IMR-90 (cell line): ENCODE results near the gene KCNF1. TPM values are rescaled to one million over a fixed set of nuclear protein-coding genes. Genes with fewer than 3 reads are reported as not detected.

Experiments used
- ATAC-seq: fragments of 200-7000 bp; cut with Tn5 transposase; 2 replicates; pipeline ENCODE4 v1.9.1; 2020; ENCODE audit warnings: low read depth, mild to moderate bottlenecking, moderate library complexity
- BruUV-seq: library from RNA; stranded (reverse); fragments of 400-500 nt; replicated peaks from 2 replicates; lab custom pipeline; 2021; lab: Mats Ljungman, UMichigan
- CTCF ChIA-PET: fragments of 300-600 bp; formaldehyde crosslinking; extraction: SDS; loops from one replicate; lab custom pipeline; 2021; ENCODE audit warnings: antibody characterized with exemption; lab: Yijun Ruan, JAX
- POLR2A ChIA-PET: fragments of 300-600 bp; sonication (Branson Sonifier 250); formaldehyde crosslinking; loops from one replicate; lab custom pipeline; 2022; ENCODE audit warnings: antibody characterized with exemption; ENCODE audit not compliant: unreplicated experiment; lab: Charles Lee
- DNase-seq: peaks from one replicate; pipeline ENCODE4 v3.0.0; 2013
- H2AFZ ChIP-seq: replicated peaks from 2 replicates; pipeline ENCODE3; 2013; ENCODE audit warnings: low read length, mild to moderate bottlenecking; ENCODE audit not compliant: poor library complexity
- H2AK5ac ChIP-seq: 2 replicates; pipeline ENCODE4 v1.6.1; 2013; ENCODE audit warnings: low read depth, low read length, inconsistent platforms
- H2AK9ac ChIP-seq: replicated peaks from 2 replicates; pipeline ENCODE3; 2013; ENCODE audit warnings: mild to moderate bottlenecking, low read depth, low read length, moderate library complexity; ENCODE audit not compliant: poor library complexity
- H2BK120ac ChIP-seq: 2 replicates; pipeline ENCODE4 v1.6.1; 2013; ENCODE audit warnings: low read depth, low read length, inconsistent platforms
- H2BK15ac ChIP-seq: 3 replicates; pipeline ENCODE4 v1.6.1; 2013; ENCODE audit warnings: low read depth, low read length, inconsistent platforms
- H2BK20ac ChIP-seq: 2 replicates; pipeline ENCODE4 v1.6.1; 2013; ENCODE audit warnings: low read depth, mild to moderate bottlenecking, inconsistent platforms, low read length, moderate library complexity
- H2BK5ac ChIP-seq: 2 replicates; pipeline ENCODE4 v1.6.1; 2013; ENCODE audit warnings: mild to moderate bottlenecking, low read depth, low read length, inconsistent platforms; ENCODE audit not compliant: poor library complexity, severe bottlenecking
- H3K14ac ChIP-seq: replicated peaks from 2 replicates; pipeline ENCODE4 v1.6.1; 2013; ENCODE audit warnings: low read depth, low read length, inconsistent platforms
- H3K18ac ChIP-seq: 2 replicates; pipeline ENCODE4 v1.6.1; 2013; ENCODE audit warnings: low read depth, low read length, control low read depth
- H3K23ac ChIP-seq: 2 replicates; pipeline ENCODE4 v1.6.1; 2013; ENCODE audit warnings: low read depth, low read length, inconsistent platforms
- H3K27ac ChIP-seq: 2 replicates; pipeline ENCODE4 v1.5.1; 2013; ENCODE audit warnings: mild to moderate bottlenecking, control low read depth, low read length; ENCODE audit not compliant: insufficient read depth
- H3K27me3 ChIP-seq: 2 replicates; pipeline ENCODE4 v1.6.1; 2013; ENCODE audit warnings: low read length; ENCODE audit not compliant: control insufficient read depth, insufficient read depth
- H3K36me3 ChIP-seq: 2 replicates; pipeline ENCODE4 v1.6.1; 2013; ENCODE audit warnings: low read length, mixed read lengths; ENCODE audit not compliant: control insufficient read depth, insufficient read depth
- H3K4ac ChIP-seq: 2 replicates; pipeline ENCODE4 v1.6.1; 2013; ENCODE audit warnings: low read depth, low read length, inconsistent platforms
- H3K4me1 ChIP-seq: 2 replicates; pipeline ENCODE4 v1.6.1; 2013; ENCODE audit warnings: low read length, mixed read lengths; ENCODE audit not compliant: control insufficient read depth, insufficient read depth
- H3K4me2 ChIP-seq: 2 replicates; pipeline ENCODE4 v1.6.1; 2013; ENCODE audit warnings: low read depth, mild to moderate bottlenecking, control low read depth, low read length, moderate library complexity
- H3K4me3 ChIP-seq: 2 replicates; pipeline ENCODE4 v1.5.1; 2013; ENCODE audit warnings: low read depth, mild to moderate bottlenecking, control low read depth, low read length, moderate library complexity; ENCODE audit not compliant: insufficient read depth
- H3K56ac ChIP-seq: 2 replicates; pipeline ENCODE4 v1.6.1; 2013; ENCODE audit warnings: low read length, inconsistent platforms; ENCODE audit not compliant: insufficient read depth; ENCODE audit errors: extremely low read depth
- H3K79me1 ChIP-seq, 2 experiments: 2 replicates each; pipeline ENCODE4 v1.6.1; 2013; ENCODE audit warnings: low read length in 2 of 2, inconsistent platforms in 1 of 2, low read depth in 1 of 2
- H3K9ac ChIP-seq: 2 replicates; pipeline ENCODE4 v1.6.1; 2013; ENCODE audit warnings: low read depth, low read length, control low read depth
- H3K9me1 ChIP-seq: 2 replicates; pipeline ENCODE4 v1.6.1; 2013; ENCODE audit warnings: low read length, inconsistent platforms; ENCODE audit not compliant: insufficient read depth
- H3K9me3 ChIP-seq: 2 replicates; pipeline ENCODE4 v1.6.1; 2013; ENCODE audit warnings: low read length; ENCODE audit not compliant: control insufficient read depth, insufficient read depth
- H4K20me1 ChIP-seq: 2 replicates; pipeline ENCODE4 v1.6.1; 2013; ENCODE audit warnings: low read length, inconsistent platforms; ENCODE audit not compliant: insufficient read depth
- H4K5ac ChIP-seq: 2 replicates; pipeline ENCODE4 v1.6.1; 2013; ENCODE audit warnings: mild to moderate bottlenecking, low read depth, low read length, control low read depth
- H4K8ac ChIP-seq, 2 experiments: 2 replicates each; pipeline ENCODE4 v1.6.1; 2013; ENCODE audit warnings: low read depth in 2 of 2, low read length in 2 of 2, control low read depth in 1 of 2, inconsistent platforms in 1 of 2
- H4K91ac ChIP-seq: 2 replicates; pipeline ENCODE4 v1.6.1; 2013; ENCODE audit warnings: low read depth, low read length, inconsistent platforms; ENCODE audit not compliant: insufficient read depth
- BHLHE40 ChIP-seq: fragments of 150-350 bp; IDR thresholded peaks from 2 replicates; pipeline ENCODE4 v1.6.1; 2016; ENCODE audit warnings: mild to moderate bottlenecking, low read depth, low read length
- CEBPB ChIP-seq: IDR thresholded peaks from 2 replicates; pipeline ENCODE4 v1.6.1; 2012; ENCODE audit warnings: low read depth, low read length, improper control_type of control experiment
- CHD1 ChIP-seq: IDR thresholded peaks from 2 replicates; pipeline ENCODE4 v1.6.1; 2012; ENCODE audit warnings: low read depth, low read length, improper control_type of control experiment
- FOS ChIP-seq: fragments of 150-350 bp; IDR thresholded peaks from 2 replicates; pipeline ENCODE4 v1.6.1; 2016; ENCODE audit warnings: low read depth, low read length
- MAFK ChIP-seq: IDR thresholded peaks from 2 replicates; pipeline ENCODE4 v1.6.1; 2012; ENCODE audit warnings: low read depth, low read length, improper control_type of control experiment
- MAZ ChIP-seq: IDR thresholded peaks from 2 replicates; pipeline ENCODE4 v1.6.1; 2012; ENCODE audit warnings: low read depth, mild to moderate bottlenecking, low read length, improper control_type of control experiment, moderate library complexity, borderline replicate concordance
- MXI1 ChIP-seq: IDR thresholded peaks from 2 replicates; pipeline ENCODE4 v1.6.1; 2012; ENCODE audit warnings: low read depth, mild to moderate bottlenecking, low read length, moderate library complexity, borderline replicate concordance
- NFE2L2 ChIP-seq: fragments of 150-350 bp; IDR thresholded peaks from 2 replicates; pipeline ENCODE4 v1.6.1; 2016; ENCODE audit warnings: low read depth, mild to moderate bottlenecking, low read length
- POLR2A ChIP-seq: IDR thresholded peaks from 2 replicates; pipeline ENCODE4 v1.6.1; 2012; ENCODE audit warnings: mild to moderate bottlenecking, low read depth, low read length
- RCOR1 ChIP-seq: IDR thresholded peaks from 2 replicates; pipeline ENCODE4 v1.6.1; 2012; ENCODE audit warnings: mild to moderate bottlenecking, low read length, improper control_type of control experiment; ENCODE audit not compliant: insufficient replicate concordance
- RFX5 ChIP-seq: IDR thresholded peaks from 2 replicates; pipeline ENCODE4 v1.8.0; 2012; ENCODE audit warnings: low read depth, mild to moderate bottlenecking, low read length, moderate library complexity
- SMC3 ChIP-seq: fragments of 150-350 bp; IDR thresholded peaks from 2 replicates; pipeline ENCODE4 v1.6.1; 2016; ENCODE audit warnings: low read depth, mild to moderate bottlenecking, antibody characterized with exemption, low read length, moderate library complexity
- WGBS, 2 experiments: methylation state at CpG; one replicate each; pipeline versions ENCODE4 v1.1.5 to v1.1.7; 2013; ENCODE audit warnings: missing lambda C conversion rate in 2 of 2; ENCODE audit not compliant: insufficient read length in 1 of 2; ENCODE audit errors: extremely low coverage in 2 of 2; 5-methylcytosine and 5-hydroxymethylcytosine counted together
- dilution Hi-C: fragments of 300-500 bp; cut with HindIII; formaldehyde crosslinking; loops from one replicate; pipeline ENCODE4 v1.14.3; 2018; ENCODE audit warnings: low sequenced_read_pairs; ENCODE audit not compliant: unreplicated experiment
- in situ Hi-C: fragments of 300-500 bp; cut with MboI; formaldehyde crosslinking; loops from 3 replicates; pipeline ENCODE4 v1.14.3; 2019; ENCODE audit warnings: low sequenced_read_pairs, inconsistent platforms, mixed read lengths
- intact Hi-C: fragments of 100-400 bp; cut with micrococcal nuclease; formaldehyde crosslinking; loops from 2 replicates; pipeline ENCODE4 v1.10.0; 2022
- polyA plus RNA-seq, 3 experiments: library from polyadenylated mRNA; depleted of rRNA; stranded (reverse); fragments of >200 nt; gene quantifications; 2 replicates each; pipeline ENCODE4 v1.2.3, GENCODE V29; 2012; ENCODE audit warnings: low replicate concordance in 1 of 3
- total RNA-seq: library from RNA; depleted of rRNA; stranded (reverse); fragments of >200 nt; gene quantifications from 2 replicates; pipeline ENCODE4 v1.2.3, GENCODE V29; 2012
- TF ChIP-seq, protein P1 (sequence below): conservative IDR thresholded peaks from 2 replicates; pipeline ENCODE4 v1.5.1; 2012; ENCODE audit warnings: mild to moderate bottlenecking, low read depth, low read length, improper control_type of control experiment
- TF ChIP-seq, protein P2 (sequence below): fragments of 150-350 bp; IDR thresholded peaks from 2 replicates; pipeline ENCODE4 v1.6.1; 2017; ENCODE audit warnings: mild to moderate bottlenecking, antibody characterized with exemption, low read length, low read depth

Gene KCNF1
- total and polyA plus RNA-seq, 2 of the 4 experiments (the other 2 are of a cell fraction): 0.54 to 1.4 TPM

DNA sequence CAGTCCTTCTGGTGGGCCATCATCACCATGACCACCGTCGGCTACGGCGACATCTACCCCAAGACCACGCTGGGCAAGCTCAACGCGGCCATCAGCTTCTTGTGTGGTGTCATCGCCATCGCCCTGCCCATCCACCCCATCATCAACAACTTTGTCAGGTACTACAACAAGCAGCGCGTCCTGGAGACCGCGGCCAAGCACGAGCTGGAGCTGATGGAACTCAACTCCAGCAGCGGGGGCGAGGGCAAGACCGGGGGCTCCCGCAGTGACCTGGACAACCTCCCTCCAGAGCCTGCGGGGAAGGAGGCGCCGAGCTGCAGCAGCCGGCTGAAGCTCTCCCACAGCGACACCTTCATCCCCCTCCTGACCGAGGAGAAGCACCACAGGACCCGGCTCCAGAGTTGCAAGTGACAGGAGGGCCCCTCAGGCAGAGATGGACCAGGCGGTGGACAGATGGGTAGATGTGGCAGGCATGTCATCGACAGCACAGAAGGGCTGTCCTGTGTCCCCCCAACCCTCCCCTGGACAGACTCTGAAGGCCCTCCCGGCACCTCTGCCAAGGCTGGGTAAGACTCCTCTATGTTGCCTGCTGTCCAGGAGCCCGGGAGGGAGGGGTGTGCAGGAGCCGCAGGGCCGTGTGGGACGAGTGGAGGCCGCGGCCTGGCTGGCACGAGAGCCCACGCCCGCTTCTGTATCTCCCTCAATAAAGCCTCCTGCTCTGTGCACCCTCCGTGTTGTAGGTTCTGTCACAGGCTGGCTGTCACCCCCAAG, 2.0 kb downstream of the KCNF1 start:
- 90% methylated on average over 7 of the region's 38 CpGs; no CpG with 5 or more reads in 1 of the 2 experiments for WGBS, 2 experiments
- CTCF ChIA-PET: interaction anchor here (1.5 to 1.9 kb wide), 2 partner anchors 12 to 13 kb away, joined by 3 to 7 read pairs; no protein-coding TSS in a partner anchor
- H2BK120ac ChIP-seq: peak overlapping the region; percentile 44
- H2BK15ac ChIP-seq: no peak overlapping the region
- H3K9me1 ChIP-seq: peaks cover 7% of the 10 kb centered on the region
- H3K4me2 ChIP-seq: no peak overlapping the region
- no peak overlapping the region for H3K23ac ChIP-seq
- no peak for TF ChIP-seq MAFK
- TF ChIP-seq NFE2L2: no peak
- TF ChIP-seq, protein P1, sequence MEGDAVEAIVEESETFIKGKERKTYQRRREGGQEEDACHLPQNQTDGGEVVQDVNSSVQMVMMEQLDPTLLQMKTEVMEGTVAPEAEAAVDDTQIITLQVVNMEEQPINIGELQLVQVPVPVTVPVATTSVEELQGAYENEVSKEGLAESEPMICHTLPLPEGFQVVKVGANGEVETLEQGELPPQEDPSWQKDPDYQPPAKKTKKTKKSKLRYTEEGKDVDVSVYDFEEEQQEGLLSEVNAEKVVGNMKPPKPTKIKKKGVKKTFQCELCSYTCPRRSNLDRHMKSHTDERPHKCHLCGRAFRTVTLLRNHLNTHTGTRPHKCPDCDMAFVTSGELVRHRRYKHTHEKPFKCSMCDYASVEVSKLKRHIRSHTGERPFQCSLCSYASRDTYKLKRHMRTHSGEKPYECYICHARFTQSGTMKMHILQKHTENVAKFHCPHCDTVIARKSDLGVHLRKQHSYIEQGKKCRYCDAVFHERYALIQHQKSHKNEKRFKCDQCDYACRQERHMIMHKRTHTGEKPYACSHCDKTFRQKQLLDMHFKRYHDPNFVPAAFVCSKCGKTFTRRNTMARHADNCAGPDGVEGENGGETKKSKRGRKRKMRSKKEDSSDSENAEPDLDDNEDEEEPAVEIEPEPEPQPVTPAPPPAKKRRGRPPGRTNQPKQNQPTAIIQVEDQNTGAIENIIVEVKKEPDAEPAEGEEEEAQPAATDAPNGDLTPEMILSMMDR: no peak
- TF ChIP-seq CHD1: no peak
- TF ChIP-seq, protein P2, sequence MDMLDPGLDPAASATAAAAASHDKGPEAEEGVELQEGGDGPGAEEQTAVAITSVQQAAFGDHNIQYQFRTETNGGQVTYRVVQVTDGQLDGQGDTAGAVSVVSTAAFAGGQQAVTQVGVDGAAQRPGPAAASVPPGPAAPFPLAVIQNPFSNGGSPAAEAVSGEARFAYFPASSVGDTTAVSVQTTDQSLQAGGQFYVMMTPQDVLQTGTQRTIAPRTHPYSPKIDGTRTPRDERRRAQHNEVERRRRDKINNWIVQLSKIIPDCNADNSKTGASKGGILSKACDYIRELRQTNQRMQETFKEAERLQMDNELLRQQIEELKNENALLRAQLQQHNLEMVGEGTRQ: no peak
- no peak for TF ChIP-seq BHLHE40
- no peak for TF ChIP-seq CEBPB
- no peak for TF ChIP-seq MAZ
- no peak for TF ChIP-seq FOS
- TF ChIP-seq RFX5: no peak
- no peak for TF ChIP-seq RCOR1
- no peak for TF ChIP-seq SMC3
- TF ChIP-seq POLR2A: no peak
- TF ChIP-seq MXI1: no peak
- in situ Hi-C loops: no loop called here
- H3K4me3 ChIP-seq: no peak overlapping the region
- H2BK20ac ChIP-seq: no peak overlapping the region
- no peaks in the 10 kb centered on the region for H3K9me3 ChIP-seq
- no peak overlapping the region for H4K8ac ChIP-seq
- no peak overlapping the region for H3K9ac ChIP-seq
- H2AK9ac ChIP-seq: peak overlapping the region; percentile 47
- H3K14ac ChIP-seq: no peak overlapping the region
- POLR2A ChIA-PET: no interaction called here
- intact Hi-C loops: loop anchor here (5.0 kb wide), 1 partner anchor 81 kb away; no protein-coding TSS in a partner anchor
- no peaks in the 10 kb centered on the region for H3K27me3 ChIP-seq
- H2AFZ ChIP-seq: peak overlapping the region; percentile 61
- H3K56ac ChIP-seq: no peak overlapping the region
- H3K36me3 ChIP-seq: no peaks in the 10 kb centered on the region
- dilution Hi-C loops: no loop called here
- H3K4me1 ChIP-seq: peaks cover 2% of the 10 kb centered on the region; the same call in 1 of the 2 replicates
- H4K5ac ChIP-seq: no peak overlapping the region
- no peak overlapping the region for H3K4ac ChIP-seq
- no peak overlapping the region for H2BK5ac ChIP-seq
- no peaks in the 10 kb centered on the region for H4K20me1 ChIP-seq
- ATAC-seq (no peak), DNase-seq (no peak)
- H4K91ac ChIP-seq: no peak overlapping the region; the same call in 1 of the 2 replicates
- no peak overlapping the region for H3K27ac ChIP-seq
- H3K18ac ChIP-seq: no peak overlapping the region
- peaks cover 0 to 28% of the 10 kb centered on the region in 2 experiments; a peak in 2 of 4 replicates for H3K79me1 ChIP-seq
- no TSS peak for BruUV-seq
- H2AK5ac ChIP-seq: peak overlapping the region; percentile 10; the same call in 1 of the 2 replicates
